ENCODE measurements around the gene INHBB.

INHBB gene

DNA sequence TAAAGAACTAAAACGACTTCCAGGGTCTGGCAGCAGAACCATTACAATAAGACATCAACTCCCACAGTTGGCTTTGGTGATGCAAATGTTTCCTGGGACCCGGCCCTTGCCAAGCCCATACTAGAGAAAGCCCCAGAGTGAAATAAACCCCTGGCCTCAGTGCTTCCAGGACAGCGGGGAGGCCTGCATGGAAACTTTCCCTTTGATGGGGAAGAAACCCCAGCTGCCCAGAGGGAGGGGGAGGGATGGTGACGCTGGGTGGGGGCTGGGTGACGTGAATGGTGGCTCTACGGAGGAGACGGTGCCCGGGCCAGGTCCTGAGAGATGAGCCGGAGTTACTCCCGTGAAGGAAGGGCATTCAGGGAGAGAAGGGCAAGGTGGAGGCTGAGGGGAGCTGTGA, 27.5 kb downstream of the INHBB start:
- TF ChIP-seq POLR2AphosphoS5 (IDR thresholded peaks at IDR 0.05; ENCODE audit: low read depth, low read length) (no peak), SPI1 (IDR thresholded peaks at IDR 0.05; ENCODE audit: low read depth, low read length) (no peak), POU2F2 (IDR thresholded peaks at IDR 0.05; ENCODE audit: low read depth, low read length) (no peak), POLR2A (IDR thresholded peaks at IDR 0.05; ENCODE audit: low read depth, low read length) (no peak), TAF1 (IDR thresholded peaks at IDR 0.05; ENCODE audit: low read depth, low read length) (no peak), PAX5 (IDR thresholded peaks at IDR 0.05; ENCODE audit: insufficient read depth, low read length, severe bottlenecking) (no peak)
- no peak for FAIRE-seq
- DNase-seq (ENCODE audit: insufficient read length, low spot score): no peak

DNA sequence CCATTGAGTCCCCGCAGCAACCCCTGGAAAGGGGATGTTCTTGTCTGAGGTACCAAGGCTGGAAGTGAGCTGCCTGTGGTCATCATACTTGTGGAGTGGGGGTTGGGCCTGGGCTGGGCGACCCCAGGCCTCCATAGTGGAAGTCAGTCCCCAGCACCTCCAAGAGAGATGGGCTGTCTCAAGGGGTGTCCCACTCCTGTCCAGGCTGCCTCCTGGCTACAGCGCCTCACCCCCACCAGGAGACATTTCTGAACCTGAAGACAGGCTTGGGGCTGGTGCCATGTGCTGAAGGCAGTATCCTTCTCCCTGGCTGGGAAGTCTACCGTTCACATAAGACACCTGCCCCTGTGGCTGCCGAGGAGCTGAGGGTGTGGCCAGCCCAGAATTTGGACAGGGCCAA, 28.9 kb downstream of the INHBB start:
- no peak for DNase-seq (ENCODE audit: insufficient read length, low spot score)
- TF ChIP-seq POU2F2 (IDR thresholded peaks at IDR 0.05; ENCODE audit: low read depth, low read length) (no peak), PAX5 (IDR thresholded peaks at IDR 0.05; ENCODE audit: insufficient read depth, low read length, severe bottlenecking) (no peak), POLR2AphosphoS5 (IDR thresholded peaks at IDR 0.05; ENCODE audit: low read depth, low read length) (no peak), POLR2A (IDR thresholded peaks at IDR 0.05; ENCODE audit: low read depth, low read length) (no peak), TAF1 (IDR thresholded peaks at IDR 0.05; ENCODE audit: low read depth, low read length) (no peak), SPI1 (IDR thresholded peaks at IDR 0.05; ENCODE audit: low read depth, low read length) (no peak)
- FAIRE-seq: no peak

DNA sequence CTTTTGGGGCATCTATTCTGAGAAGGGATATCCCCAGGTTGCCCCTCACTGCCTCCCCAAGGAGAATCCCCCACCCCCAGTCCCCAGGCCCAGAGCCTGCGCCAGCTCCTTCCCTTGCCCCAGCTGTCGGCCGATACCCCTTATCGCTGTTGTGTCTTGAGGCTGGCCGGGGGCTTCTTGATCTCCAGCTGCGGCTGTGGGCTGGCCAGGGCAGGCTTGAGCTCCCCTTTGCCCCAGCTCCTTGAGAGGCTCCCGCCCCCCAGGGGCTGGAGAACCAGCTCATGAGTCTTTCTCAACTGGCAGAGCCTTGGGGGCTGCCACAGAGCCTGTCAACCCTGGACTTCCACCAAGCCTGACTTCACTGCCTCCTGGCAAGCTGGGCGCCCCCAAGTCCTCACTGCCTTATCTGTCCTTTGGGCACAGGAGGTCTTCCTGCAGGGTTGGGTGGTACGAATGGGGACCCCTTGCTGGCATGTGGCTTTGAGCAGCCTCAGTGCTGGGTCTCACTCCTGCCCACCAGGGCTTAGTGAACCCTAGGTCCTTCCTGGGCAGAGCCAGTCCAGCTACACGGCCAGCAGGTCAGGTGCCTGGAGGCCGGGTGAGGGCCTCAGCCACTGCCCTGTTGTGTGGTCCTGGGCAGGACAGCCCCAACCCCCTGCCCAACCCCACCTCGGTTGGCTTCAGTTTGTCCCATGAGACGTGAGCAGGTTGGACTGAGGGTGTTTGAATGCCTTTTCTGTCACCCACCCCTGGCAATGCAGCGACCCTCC, 29.5 kb downstream of the INHBB start:
- FAIRE-seq (no peak), DNase-seq (ENCODE audit: insufficient read length, low spot score) (no peak)
- TF ChIP-seq POLR2AphosphoS5 (IDR thresholded peaks at IDR 0.05; ENCODE audit: low read depth, low read length): no peak
- TF ChIP-seq POU2F2 (IDR thresholded peaks at IDR 0.05; ENCODE audit: low read depth, low read length): no peak
- no peak for TF ChIP-seq SPI1 (IDR thresholded peaks at IDR 0.05; ENCODE audit: low read depth, low read length)
- no peak for TF ChIP-seq TAF1 (IDR thresholded peaks at IDR 0.05; ENCODE audit: low read depth, low read length)
- no peak for TF ChIP-seq PAX5 (IDR thresholded peaks at IDR 0.05; ENCODE audit: insufficient read depth, low read length, severe bottlenecking)
- no peak for TF ChIP-seq POLR2A (IDR thresholded peaks at IDR 0.05; ENCODE audit: low read depth, low read length)

DNA sequence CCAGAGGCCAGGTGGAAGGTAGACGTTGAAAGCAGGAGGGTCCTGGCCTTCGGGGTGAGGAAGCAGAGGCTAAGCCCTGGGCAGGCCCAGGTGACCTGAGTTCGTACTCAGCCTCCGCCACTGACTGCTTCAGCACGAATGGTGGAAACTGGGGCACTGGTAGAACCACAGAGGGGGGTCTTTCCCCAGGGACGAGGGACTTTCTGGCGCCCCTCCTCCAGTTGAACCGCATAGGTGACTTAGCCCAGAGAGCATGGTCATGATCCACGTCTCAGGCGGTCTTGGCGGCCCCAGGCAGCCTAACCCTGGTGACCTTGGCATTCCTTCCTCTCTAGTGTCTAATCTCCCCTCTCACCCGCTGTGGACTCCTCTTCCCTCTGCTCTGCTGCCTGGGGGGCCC, 30.2 kb downstream of the INHBB start:
- FAIRE-seq: no peak

DNA sequence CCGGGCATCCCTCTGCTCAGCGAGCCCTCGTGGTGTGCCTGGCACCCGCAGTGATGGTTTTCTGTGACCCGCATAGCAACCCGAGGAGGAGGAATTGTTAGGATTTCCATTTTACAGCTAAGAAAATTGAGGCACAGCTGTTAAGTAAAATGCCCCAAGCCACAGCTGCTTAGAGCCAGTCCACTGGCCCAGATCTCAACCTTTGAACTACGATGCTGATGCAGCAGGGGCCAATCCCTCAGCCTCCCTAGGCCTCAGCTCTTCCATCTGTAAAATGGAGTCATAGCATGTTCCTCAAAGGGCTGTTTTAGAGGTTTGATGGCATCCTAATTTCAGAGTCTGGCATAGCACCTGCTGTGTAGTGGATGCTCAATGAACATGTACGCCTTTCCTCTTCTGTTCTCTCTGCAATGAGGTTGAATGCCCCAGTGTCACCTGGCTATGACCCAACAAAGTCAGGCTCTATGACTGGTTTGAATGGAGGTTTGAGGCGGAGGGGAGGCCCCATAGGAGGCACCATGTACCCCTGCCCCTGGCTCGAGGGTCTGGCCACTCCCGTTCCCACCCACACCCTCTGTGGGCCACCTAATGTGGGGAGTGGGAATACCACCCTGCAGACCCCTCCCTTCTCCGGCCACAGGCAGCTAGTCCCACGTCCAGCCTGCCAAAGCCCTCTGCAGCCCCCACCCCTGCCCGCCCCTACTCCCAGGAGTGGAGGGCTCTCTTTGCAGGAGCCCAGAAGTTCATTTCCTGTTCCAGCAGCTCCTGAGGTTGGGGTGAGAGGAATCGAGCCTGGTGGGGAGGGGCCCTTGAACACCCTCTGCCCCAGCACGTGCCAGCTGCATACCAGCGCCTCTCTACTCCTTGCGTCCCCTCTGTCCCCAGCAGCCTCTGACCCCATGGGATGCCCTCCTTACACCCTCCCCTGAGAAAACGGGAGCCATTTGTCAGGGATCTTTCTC, 31.0 kb downstream of the INHBB start:
- FAIRE-seq (no peak), DNase-seq (ENCODE audit: insufficient read length, low spot score) (no peak)
- TF ChIP-seq PAX5 (IDR thresholded peaks at IDR 0.05; ENCODE audit: insufficient read depth, low read length, severe bottlenecking) (no peak), POU2F2 (IDR thresholded peaks at IDR 0.05; ENCODE audit: low read depth, low read length) (no peak), POLR2AphosphoS5 (IDR thresholded peaks at IDR 0.05; ENCODE audit: low read depth, low read length) (no peak), TAF1 (IDR thresholded peaks at IDR 0.05; ENCODE audit: low read depth, low read length) (no peak), POLR2A (IDR thresholded peaks at IDR 0.05; ENCODE audit: low read depth, low read length) (no peak), SPI1 (IDR thresholded peaks at IDR 0.05; ENCODE audit: low read depth, low read length) (no peak)

More for the DNA sequence above, 30.2 kb downstream of the INHBB start:
- TF ChIP-seq POLR2A (IDR thresholded peaks at IDR 0.05; ENCODE audit: low read depth, low read length) (no peak), POLR2AphosphoS5 (IDR thresholded peaks at IDR 0.05; ENCODE audit: low read depth, low read length) (no peak), TAF1 (IDR thresholded peaks at IDR 0.05; ENCODE audit: low read depth, low read length) (no peak), POU2F2 (IDR thresholded peaks at IDR 0.05; ENCODE audit: low read depth, low read length) (no peak), SPI1 (IDR thresholded peaks at IDR 0.05; ENCODE audit: low read depth, low read length) (no peak), PAX5 (IDR thresholded peaks at IDR 0.05; ENCODE audit: insufficient read depth, low read length, severe bottlenecking) (no peak)
- no peak for DNase-seq (ENCODE audit: insufficient read length, low spot score)

DNA sequence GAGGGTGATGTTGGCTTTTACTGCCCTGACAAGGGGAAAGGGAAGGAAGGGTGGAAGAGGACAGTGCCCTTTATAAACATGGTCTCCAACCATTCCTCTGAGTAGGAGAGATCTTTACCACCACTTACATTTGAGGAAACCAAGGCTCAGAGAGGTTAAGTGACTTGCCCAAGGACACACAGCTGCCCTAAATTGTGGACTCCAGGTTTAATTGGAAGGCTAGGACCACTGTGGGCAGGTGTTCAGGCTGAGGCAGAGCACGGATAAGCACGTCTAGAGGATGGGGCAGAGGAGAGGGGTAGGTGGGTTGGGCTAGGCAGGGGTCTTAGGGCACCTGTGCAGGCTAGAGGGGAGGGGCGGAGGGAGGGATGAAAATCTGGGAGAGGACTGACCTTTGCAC, 32.7 kb downstream of the INHBB start:
- FAIRE-seq (no peak), DNase-seq (ENCODE audit: insufficient read length, low spot score) (no peak)
- TF ChIP-seq TAF1 (IDR thresholded peaks at IDR 0.05; ENCODE audit: low read depth, low read length): no peak
- TF ChIP-seq POLR2AphosphoS5 (IDR thresholded peaks at IDR 0.05; ENCODE audit: low read depth, low read length): no peak
- TF ChIP-seq POLR2A (IDR thresholded peaks at IDR 0.05; ENCODE audit: low read depth, low read length): no peak
- no peak for TF ChIP-seq POU2F2 (IDR thresholded peaks at IDR 0.05; ENCODE audit: low read depth, low read length)
- TF ChIP-seq SPI1 (IDR thresholded peaks at IDR 0.05; ENCODE audit: low read depth, low read length): no peak
- no peak for TF ChIP-seq PAX5 (IDR thresholded peaks at IDR 0.05; ENCODE audit: insufficient read depth, low read length, severe bottlenecking)

DNA sequence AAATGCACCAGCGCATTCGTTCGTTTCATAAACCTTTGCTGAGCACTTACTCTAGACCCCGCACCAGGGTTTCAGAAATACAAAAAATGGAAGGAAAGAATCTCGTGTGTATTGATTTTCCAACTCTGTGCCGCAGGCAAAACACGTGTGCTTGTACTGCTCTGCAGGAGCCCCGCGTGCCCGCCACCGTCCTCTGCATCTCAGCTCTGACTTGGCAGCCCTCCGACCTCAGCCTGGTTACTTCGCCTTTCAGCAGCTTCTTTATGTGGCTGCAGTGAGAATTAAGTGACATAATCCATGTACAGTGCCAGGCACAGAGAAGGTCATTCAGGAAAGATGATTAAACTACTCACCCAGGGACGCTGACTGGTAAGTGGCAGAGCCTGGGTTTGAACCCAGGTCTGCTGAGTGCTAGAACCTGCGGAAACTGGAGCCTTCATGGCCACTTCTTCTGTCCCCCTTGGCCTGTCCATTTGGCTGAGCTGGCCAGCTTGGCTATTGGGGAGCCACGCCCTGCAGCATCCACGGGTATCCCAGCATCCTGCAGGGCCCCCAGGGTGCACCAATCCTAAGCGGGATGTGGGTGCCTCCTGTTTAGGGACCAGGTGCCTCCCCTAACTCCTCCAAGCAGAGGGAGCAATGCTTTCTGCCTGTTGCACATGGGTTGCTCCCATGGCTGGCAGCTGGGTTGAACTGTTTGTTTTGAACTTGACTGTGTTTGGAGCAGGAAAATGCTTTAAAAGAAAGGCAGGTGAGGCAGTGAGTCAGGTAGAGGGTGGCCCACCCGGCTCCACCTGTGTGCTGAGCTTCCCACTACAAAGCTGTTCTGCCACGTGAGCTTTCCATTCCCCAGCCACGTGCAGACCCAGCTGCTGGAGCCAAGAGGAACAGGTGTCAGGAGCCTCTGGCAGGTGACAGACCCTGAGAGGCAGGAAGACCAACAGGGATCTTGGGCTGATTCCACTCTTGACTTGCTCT, 34.3 kb downstream of the INHBB start:
- FAIRE-seq (no peak), DNase-seq (ENCODE audit: insufficient read length, low spot score) (no peak)
- TF ChIP-seq TAF1 (IDR thresholded peaks at IDR 0.05; ENCODE audit: low read depth, low read length): no peak
- TF ChIP-seq POLR2AphosphoS5 (IDR thresholded peaks at IDR 0.05; ENCODE audit: low read depth, low read length): no peak
- TF ChIP-seq POU2F2 (IDR thresholded peaks at IDR 0.05; ENCODE audit: low read depth, low read length): no peak
- TF ChIP-seq PAX5 (IDR thresholded peaks at IDR 0.05; ENCODE audit: insufficient read depth, low read length, severe bottlenecking): no peak
- no peak for TF ChIP-seq SPI1 (IDR thresholded peaks at IDR 0.05; ENCODE audit: low read depth, low read length)
- no peak for TF ChIP-seq POLR2A (IDR thresholded peaks at IDR 0.05; ENCODE audit: low read depth, low read length)

DNA sequence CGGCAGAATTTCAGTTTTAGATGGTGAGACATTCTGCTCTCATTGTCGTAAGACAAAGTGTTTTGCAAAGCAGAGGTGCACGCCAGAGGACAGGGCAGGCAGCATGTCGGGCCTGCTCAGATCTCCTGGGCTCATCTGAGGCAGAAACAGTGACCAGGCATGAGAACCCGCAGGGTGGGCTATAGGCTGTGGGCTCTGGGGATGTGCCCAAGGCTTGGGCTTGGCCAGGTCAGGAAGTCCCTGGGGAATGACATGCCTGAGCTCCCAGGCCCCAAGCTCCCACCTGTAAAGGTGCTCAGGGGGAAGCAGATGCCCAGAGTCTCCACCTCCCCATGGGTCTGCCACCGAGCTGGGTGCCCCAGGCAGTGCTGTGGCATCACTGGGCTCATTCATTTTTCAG, 35.3 kb downstream of the INHBB start:
- no peak for TF ChIP-seq POLR2A (IDR thresholded peaks at IDR 0.05; ENCODE audit: low read depth, low read length)
- no peak for TF ChIP-seq POLR2AphosphoS5 (IDR thresholded peaks at IDR 0.05; ENCODE audit: low read depth, low read length)
- no peak for TF ChIP-seq SPI1 (IDR thresholded peaks at IDR 0.05; ENCODE audit: low read depth, low read length)
- TF ChIP-seq TAF1 (IDR thresholded peaks at IDR 0.05; ENCODE audit: low read depth, low read length): no peak
- no peak for TF ChIP-seq PAX5 (IDR thresholded peaks at IDR 0.05; ENCODE audit: insufficient read depth, low read length, severe bottlenecking)
- no peak for TF ChIP-seq POU2F2 (IDR thresholded peaks at IDR 0.05; ENCODE audit: low read depth, low read length)
- no peak for FAIRE-seq
- DNase-seq (ENCODE audit: insufficient read length, low spot score): no peak

All from GM12891 (cell line).